Measurements from ENCODE around the gene ATG2A.

The ATG2A gene

DNA sequence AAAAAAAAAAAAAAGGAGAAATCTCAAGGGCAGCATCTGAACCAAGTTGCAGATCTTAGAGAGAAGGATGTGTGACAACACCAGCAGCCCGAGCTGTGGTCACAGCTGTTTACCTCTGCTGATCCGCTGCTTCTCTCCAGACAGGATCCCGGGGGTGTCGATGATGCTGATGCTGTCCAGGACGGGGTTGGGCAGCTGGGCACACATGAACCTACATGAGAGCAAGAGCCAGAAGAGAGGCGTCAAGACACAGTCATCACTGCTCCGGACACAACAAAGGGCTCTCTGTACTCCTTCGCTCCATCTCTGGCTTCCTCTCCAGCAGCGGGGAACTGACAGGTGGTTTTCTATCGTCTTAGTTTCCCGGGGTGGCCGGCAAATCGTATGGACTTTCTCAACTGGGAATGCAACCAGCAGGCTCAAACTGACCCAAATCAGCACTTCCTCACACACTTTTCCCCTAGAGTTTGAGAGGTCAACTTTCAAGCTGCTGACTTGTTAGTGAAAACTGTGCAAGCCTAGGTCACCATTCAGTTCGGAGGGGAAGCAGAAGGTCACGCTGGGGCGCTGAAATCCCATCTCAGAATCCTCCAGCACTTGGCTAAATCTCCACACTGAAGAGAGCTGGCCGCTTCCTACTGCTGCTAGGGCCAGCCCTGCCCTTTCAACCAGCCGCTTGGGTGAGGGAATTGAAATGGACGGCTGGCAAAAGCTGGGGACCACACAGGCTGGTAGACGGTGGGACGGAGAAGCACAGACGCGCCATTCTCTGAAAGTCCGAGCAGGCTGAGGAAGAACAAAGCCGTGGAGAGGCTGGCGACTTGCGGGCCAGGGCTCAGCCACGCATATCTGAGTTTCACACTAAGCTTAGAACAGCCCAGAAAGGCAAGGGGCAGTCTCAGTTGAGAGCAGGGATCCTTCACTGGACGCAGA is 42.4 kb downstream of the ATG2A start:
- no peak overlapping the region for H3K4me3 ChIP-seq (ENCODE audit: low read depth, low read length)
- TF ChIP-seq MYC (IDR thresholded peaks at IDR 0.05; ENCODE audit: low read depth, low read length) (no peak), POLR2A (IDR thresholded peaks at IDR 0.05; ENCODE audit: extremely low read depth, insufficient read length) (no peak)
- TF ChIP-seq, protein P1, sequence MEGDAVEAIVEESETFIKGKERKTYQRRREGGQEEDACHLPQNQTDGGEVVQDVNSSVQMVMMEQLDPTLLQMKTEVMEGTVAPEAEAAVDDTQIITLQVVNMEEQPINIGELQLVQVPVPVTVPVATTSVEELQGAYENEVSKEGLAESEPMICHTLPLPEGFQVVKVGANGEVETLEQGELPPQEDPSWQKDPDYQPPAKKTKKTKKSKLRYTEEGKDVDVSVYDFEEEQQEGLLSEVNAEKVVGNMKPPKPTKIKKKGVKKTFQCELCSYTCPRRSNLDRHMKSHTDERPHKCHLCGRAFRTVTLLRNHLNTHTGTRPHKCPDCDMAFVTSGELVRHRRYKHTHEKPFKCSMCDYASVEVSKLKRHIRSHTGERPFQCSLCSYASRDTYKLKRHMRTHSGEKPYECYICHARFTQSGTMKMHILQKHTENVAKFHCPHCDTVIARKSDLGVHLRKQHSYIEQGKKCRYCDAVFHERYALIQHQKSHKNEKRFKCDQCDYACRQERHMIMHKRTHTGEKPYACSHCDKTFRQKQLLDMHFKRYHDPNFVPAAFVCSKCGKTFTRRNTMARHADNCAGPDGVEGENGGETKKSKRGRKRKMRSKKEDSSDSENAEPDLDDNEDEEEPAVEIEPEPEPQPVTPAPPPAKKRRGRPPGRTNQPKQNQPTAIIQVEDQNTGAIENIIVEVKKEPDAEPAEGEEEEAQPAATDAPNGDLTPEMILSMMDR (IDR thresholded peaks at IDR 0.05; ENCODE audit: low read depth, low read length) = no peak
- TF ChIP-seq, protein P2, sequence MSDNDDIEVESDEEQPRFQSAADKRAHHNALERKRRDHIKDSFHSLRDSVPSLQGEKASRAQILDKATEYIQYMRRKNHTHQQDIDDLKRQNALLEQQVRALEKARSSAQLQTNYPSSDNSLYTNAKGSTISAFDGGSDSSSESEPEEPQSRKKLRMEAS (IDR thresholded peaks at IDR 0.05; ENCODE audit: low read depth, low read length) = no peak
- no peak for DNase-seq (ENCODE audit: low read depth)

DNA sequence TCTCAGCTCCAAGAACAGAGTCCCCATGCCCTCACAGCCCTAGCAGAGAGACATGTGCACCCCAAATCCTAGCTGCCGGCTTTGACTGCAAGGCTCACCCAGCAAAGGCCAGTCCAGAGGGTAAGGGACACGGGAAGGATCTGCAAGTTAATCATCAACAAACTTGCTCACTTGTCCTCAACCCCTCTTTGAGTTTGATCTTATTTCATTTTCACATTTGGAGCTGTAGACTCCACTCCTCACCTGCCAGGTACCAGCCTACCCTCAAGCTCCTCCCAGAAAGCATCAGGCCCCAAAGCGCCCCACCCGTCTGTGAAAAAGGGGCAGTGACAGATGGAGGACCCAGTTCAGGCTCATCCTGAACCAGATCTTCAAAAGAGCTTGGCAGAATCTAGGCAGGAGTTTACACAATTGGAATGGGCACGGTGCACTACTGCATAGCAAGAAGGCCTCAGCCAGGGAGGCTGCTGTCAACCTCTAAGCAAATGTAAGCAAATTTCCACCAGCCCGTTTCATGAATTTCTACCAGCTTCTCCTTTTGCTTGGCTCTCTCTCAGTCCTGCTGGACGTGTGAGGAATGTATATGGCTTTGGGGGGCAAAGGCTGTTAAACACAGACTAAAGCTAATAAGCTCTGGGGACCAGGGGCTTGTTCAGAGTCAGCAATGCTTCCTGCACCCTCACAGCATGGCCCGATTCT is 44.1 kb downstream of the ATG2A start:
- DNase-seq (ENCODE audit: low read depth) = no peak
- TF ChIP-seq, protein P1 (IDR thresholded peaks at IDR 0.05; ENCODE audit: low read depth, low read length) = no peak
- no peak for TF ChIP-seq POLR2A (IDR thresholded peaks at IDR 0.05; ENCODE audit: extremely low read depth, insufficient read length)
- TF ChIP-seq, protein P2 (IDR thresholded peaks at IDR 0.05; ENCODE audit: low read depth, low read length) = no peak
- no peak for TF ChIP-seq MYC (IDR thresholded peaks at IDR 0.05; ENCODE audit: low read depth, low read length)
- H3K4me3 ChIP-seq (ENCODE audit: low read depth, low read length) = no peak overlapping the region

DNA sequence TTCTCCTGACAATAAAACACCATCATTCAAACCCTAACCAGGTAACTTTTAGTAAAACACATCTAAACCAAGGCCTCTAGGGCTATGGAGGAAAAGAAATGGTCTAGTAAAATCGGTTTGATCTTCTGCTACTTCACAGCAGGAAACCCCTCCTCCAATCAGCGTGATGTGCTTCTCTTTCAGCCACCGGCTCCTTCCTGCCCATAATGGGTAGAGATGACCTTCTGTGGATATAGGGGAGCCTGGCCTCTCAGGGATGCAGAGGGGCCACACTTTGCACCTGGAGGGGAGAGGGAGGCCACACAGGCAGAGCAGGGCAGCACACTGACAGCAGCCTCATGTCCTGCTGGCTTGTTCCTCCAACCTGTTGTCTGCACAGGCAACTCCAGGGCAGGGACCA is 45.5 kb downstream of the ATG2A start:
- DNase-seq (ENCODE audit: low read depth) = no peak
- H3K4me3 ChIP-seq (ENCODE audit: low read depth, low read length) = no peak overlapping the region
- TF ChIP-seq POLR2A (IDR thresholded peaks at IDR 0.05; ENCODE audit: extremely low read depth, insufficient read length) (no peak), MYC (IDR thresholded peaks at IDR 0.05; ENCODE audit: low read depth, low read length) (no peak)
- TF ChIP-seq, protein P1 (IDR thresholded peaks at IDR 0.05; ENCODE audit: low read depth, low read length) = no peak
- TF ChIP-seq, protein P2 (IDR thresholded peaks at IDR 0.05; ENCODE audit: low read depth, low read length) = no peak

DNA sequence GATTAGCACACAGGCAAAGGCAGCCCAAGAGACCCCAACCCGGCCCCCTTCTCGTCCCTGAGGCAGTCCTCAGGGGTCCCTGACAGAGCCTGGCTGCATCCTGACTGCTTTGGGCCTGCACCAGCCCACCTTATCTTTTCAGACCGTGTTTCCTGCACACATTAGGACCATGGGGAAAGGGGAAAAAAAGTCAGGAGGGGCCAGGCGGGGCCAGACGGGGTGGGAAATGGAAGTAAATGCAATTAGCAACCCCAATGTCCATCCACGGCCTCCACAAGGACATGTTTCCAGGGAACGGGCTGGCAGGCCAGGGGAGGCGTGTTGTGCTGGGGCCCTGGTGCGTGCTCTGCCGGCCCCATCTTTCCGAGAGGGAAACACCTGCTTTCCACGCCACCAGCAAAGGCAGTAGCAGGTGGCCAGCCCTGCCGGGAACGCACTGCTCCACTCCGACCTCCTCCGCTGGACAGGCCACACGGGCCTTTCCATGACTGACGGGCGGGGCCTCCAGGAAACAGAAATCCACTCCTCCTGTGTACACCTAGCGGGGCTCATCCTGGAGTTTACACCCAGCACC is 46.0 kb downstream of the ATG2A start:
- no peak overlapping the region for H3K4me3 ChIP-seq (ENCODE audit: low read depth, low read length)
- no peak for DNase-seq (ENCODE audit: low read depth)
- TF ChIP-seq, protein P2 (IDR thresholded peaks at IDR 0.05; ENCODE audit: low read depth, low read length) = no peak
- TF ChIP-seq, protein P1 (IDR thresholded peaks at IDR 0.05; ENCODE audit: low read depth, low read length) = no peak
- no peak for TF ChIP-seq MYC (IDR thresholded peaks at IDR 0.05; ENCODE audit: low read depth, low read length)
- no peak for TF ChIP-seq POLR2A (IDR thresholded peaks at IDR 0.05; ENCODE audit: extremely low read depth, insufficient read length)

DNA sequence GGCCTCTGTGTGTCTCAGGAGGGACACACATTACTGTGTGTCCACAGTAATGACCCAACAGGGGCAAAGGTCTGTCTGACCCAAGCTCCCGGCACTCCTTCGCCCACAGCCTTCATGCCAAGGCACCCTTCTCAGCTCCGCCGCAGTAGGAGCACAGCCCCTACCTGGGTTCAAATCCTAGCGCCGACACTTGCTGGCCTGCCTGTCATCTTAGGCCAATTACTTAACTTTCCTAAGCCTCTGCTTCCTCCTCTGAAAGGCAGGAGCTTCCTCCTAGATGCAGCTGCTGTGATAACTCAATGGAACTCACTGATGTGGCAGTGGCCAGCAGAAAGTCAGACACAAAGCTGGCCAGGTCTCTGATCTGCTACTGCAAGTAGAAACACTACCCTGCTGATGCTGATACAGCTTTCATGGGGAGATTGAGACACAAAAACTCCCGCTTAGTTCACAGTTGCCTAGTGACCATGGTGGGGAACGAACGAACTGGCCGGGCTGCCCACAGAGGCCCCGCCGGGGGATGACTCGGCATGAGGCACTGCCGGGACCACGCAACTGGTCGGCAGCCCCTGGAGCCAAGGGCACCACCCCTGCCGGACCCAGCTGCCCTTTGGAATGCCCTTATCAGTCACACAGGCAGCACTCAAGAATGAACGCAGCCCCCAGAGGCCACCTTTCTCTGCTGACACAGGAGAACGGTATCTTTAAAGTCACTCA is 46.7 kb downstream of the ATG2A start:
- H3K4me3 ChIP-seq (ENCODE audit: low read depth, low read length) = no peak overlapping the region
- DNase-seq (ENCODE audit: low read depth) = peak; percentile 66
- TF ChIP-seq, protein P2 (IDR thresholded peaks at IDR 0.05; ENCODE audit: low read depth, low read length) = no peak
- TF ChIP-seq MYC (IDR thresholded peaks at IDR 0.05; ENCODE audit: low read depth, low read length) = no peak
- TF ChIP-seq, protein P1 (IDR thresholded peaks at IDR 0.05; ENCODE audit: low read depth, low read length) = no peak
- no peak for TF ChIP-seq POLR2A (IDR thresholded peaks at IDR 0.05; ENCODE audit: extremely low read depth, insufficient read length)
